ENCODE data around the gene OR1F1. TPM values are rescaled to one million over a fixed set of nuclear protein-coding genes. Genes with fewer than 3 reads are reported as not detected.

OR1F1 gene
- total and polyA plus RNA-seq, 9 of the 15 experiments (the other 6 are each of a cell fraction or from before 2014, with no cell fraction given): 0.15 to 0.61 (median 0.35) TPM; not detected in 3

GRCh38 chr16:3171855-3172593, 16.0 kb upstream of the OR1F1 start (continued):
- TF ChIP-seq SNIP1 (IDR thresholded peaks at IDR 0.05; ENCODE audit: low read depth) (no peak), ZNF324 (CRISPR knock-in tag; IDR thresholded peaks at IDR 0.05) (no peak), CBX2 (IDR thresholded peaks at IDR 0.05; ENCODE audit: insufficient read depth, low read length, poor library complexity, severe bottlenecking) (no peak), COPS2 (conservative IDR thresholded peaks at IDR 0.05) (no peak), E2F6 (IDR thresholded peaks at IDR 0.05; ENCODE audit: borderline replicate concordance in 1 of 2, extremely low read depth in 1 of 2, insufficient read depth in 1 of 2, insufficient read length in 1 of 2, low read depth in 1 of 2, low read length in 1 of 2, poor library complexity in 1 of 2, severe bottlenecking in 1 of 2) (peak in 1 of 2 experiments; percentile 13), FOXM1 (IDR thresholded peaks at IDR 0.05; ENCODE audit: low read depth) (no peak), FOXM1 (CRISPR knock-in tag; IDR thresholded peaks at IDR 0.05; ENCODE audit: low read depth) (no peak), HDAC8 (tag; IDR thresholded peaks at IDR 0.05) (no peak), CREB3 (tag; conservative IDR thresholded peaks at IDR 0.05; ENCODE audit: low read depth) (no peak), THRAP3 (IDR thresholded peaks at IDR 0.05; ENCODE audit: borderline replicate concordance) (no peak), ETV5 (CRISPR knock-in tag; IDR thresholded peaks at IDR 0.05; ENCODE audit: low read depth) (no peak), ZNF584 (CRISPR knock-in tag; IDR thresholded peaks at IDR 0.05; ENCODE audit: low read depth) (no peak), ARID4B (CRISPR knock-in tag; IDR thresholded peaks at IDR 0.05) (no peak), ESRRA (IDR thresholded peaks at IDR 0.05; ENCODE audit: borderline replicate concordance, low read depth) (no peak), HDGF (IDR thresholded peaks at IDR 0.05) (no peak), THAP7 (CRISPR knock-in tag; IDR thresholded peaks at IDR 0.05) (no peak), JUN (IDR thresholded peaks at IDR 0.05; ENCODE audit: borderline replicate concordance, low read depth, low read length) (no peak), JUN (CRISPR knock-in tag; IDR thresholded peaks at IDR 0.05; ENCODE audit: borderline replicate concordance) (no peak), NCOA4 (IDR thresholded peaks at IDR 0.05; ENCODE audit: partially characterized antibody) (no peak), TOE1 (IDR thresholded peaks at IDR 0.05; ENCODE audit: borderline replicate concordance) (no peak), TOE1 (CRISPR knock-in tag; IDR thresholded peaks at IDR 0.05; ENCODE audit: borderline replicate concordance, low read depth) (no peak)
